PFSK-1 (cell line): ENCODE measurements around the gene COL13A1.

ENCODE experiments used
- FOXP2 ChIP-seq: optimal IDR thresholded peaks from 2 replicates; pipeline ENCODE3; 2011; ENCODE audit warnings: borderline replicate concordance, control low read depth, inconsistent platforms; ENCODE audit not compliant: insufficient read depth; ENCODE audit errors: extremely low read length, extremely low read depth
- POLR2AphosphoS5 ChIP-seq: IDR thresholded peaks from 2 replicates; pipeline ENCODE4 v1.6.1; 2012; ENCODE audit warnings: low read depth, mild to moderate bottlenecking, control low read depth, low read length, moderate library complexity
- REST ChIP-seq, 2 experiments: IDR thresholded peaks; 2 replicates each; pipeline versions ENCODE4 v1.6.1 to v1.8.0; 2011 to 2012; ENCODE audit warnings: low read depth in 2 of 2, low read length in 2 of 2, control low read depth in 1 of 2, inconsistent platforms in 1 of 2, mild to moderate bottlenecking in 1 of 2, moderate library complexity in 1 of 2; ENCODE audit not compliant: insufficient read depth in 1 of 2
- SIN3A ChIP-seq: IDR thresholded peaks from 2 replicates; pipeline ENCODE4 v1.6.1; 2012; ENCODE audit warnings: mild to moderate bottlenecking, low read length, moderate library complexity, borderline replicate concordance; ENCODE audit not compliant: insufficient read depth
- TAF1 ChIP-seq: IDR thresholded peaks from 2 replicates; pipeline ENCODE4 v1.6.1; 2012; ENCODE audit warnings: low read length, control low read depth, borderline replicate concordance; ENCODE audit not compliant: insufficient read depth

Gene COL13A1

GRCh38 chr10:69901628-69902505 lies 100.2 kb downstream of the COL13A1 start:
- TF ChIP-seq TAF1 (no peak), FOXP2 (no peak), REST (IDR thresholded peaks at IDR 0.05; ENCODE audit: insufficient read depth in 1 of 2, low read depth in 2 of 2, low read length in 2 of 2) (no peak), POLR2AphosphoS5 (no peak), SIN3A (no peak)

- TF ChIP-seq FOXP2, result no peak
- TF ChIP-seq SIN3A, result no peak
- TF ChIP-seq TAF1, result no peak
- TF ChIP-seq POLR2AphosphoS5, result no peak
- no peak for TF ChIP-seq REST (IDR thresholded peaks at IDR 0.05; ENCODE audit: insufficient read depth in 1 of 2, low read depth in 2 of 2, low read length in 2 of 2)
These were observed 101.3 kb downstream of the COL13A1 start for GRCh38 chr10:69902835-69903535.

- TF ChIP-seq REST (IDR thresholded peaks at IDR 0.05; ENCODE audit: insufficient read depth in 1 of 2, low read depth in 2 of 2, low read length in 2 of 2), result no peak
- TF ChIP-seq POLR2AphosphoS5, result no peak
- TF ChIP-seq FOXP2, result no peak
- TF ChIP-seq TAF1, result no peak
- no peak for TF ChIP-seq SIN3A
These were observed 102.8 kb downstream of the COL13A1 start for GRCh38 chr10:69904533-69904932.

GRCh38 chr10:69906425-69906824 lies 104.7 kb downstream of the COL13A1 start:
- TF ChIP-seq REST (IDR thresholded peaks at IDR 0.05; ENCODE audit: insufficient read depth in 1 of 2, low read depth in 2 of 2, low read length in 2 of 2) (no peak), FOXP2 (no peak), TAF1 (no peak), SIN3A (no peak), POLR2AphosphoS5 (no peak)
